ENCODE results near the gene WDR86.

GRCh38 chr7:151386301-151387160 is 23.3 kb downstream of the WDR86 start:
- TF ChIP-seq TOX (CRISPR knock-in tag; IDR thresholded peaks at IDR 0.05; ENCODE audit: borderline replicate concordance) = no peak
- TF ChIP-seq RARB (CRISPR knock-in tag; IDR thresholded peaks at IDR 0.05) = no peak
- no peak for TF ChIP-seq ESRRG (CRISPR knock-in tag; IDR thresholded peaks at IDR 0.05)
- no peak for TF ChIP-seq ARNTL (CRISPR knock-in tag; IDR thresholded peaks at IDR 0.05; ENCODE audit: borderline replicate concordance, low read depth)
- no peak for TF ChIP-seq PATZ1 (CRISPR knock-in tag; IDR thresholded peaks at IDR 0.05; ENCODE audit: borderline replicate concordance)

Measured in SK-N-SH treated with all-trans-retinoic acid at 6 μM for 48 hours (cell line).